GM23248 (cell line): ENCODE data around the gene LPAR1. TPM values are rescaled to one million over a fixed set of nuclear protein-coding genes. Genes with fewer than 3 reads are reported as not detected.

Experiments used
- DNase-seq: peaks from one replicate; pipeline ENCODE4 v3.0.0-alpha.2; 2015
- H2AFZ ChIP-seq: fragments of 200-600 bp; sonication (generic); 2 replicates; pipeline ENCODE4 v1.6.1; 2016; ENCODE audit warnings: antibody characterized with exemption
- H3F3A ChIP-seq: fragments of 200-600 bp; sonication (generic); 2 replicates; pipeline ENCODE4 v1.6.1; 2016; ENCODE audit warnings: mild to moderate bottlenecking, antibody characterized with exemption, mixed run types; ENCODE audit not compliant: insufficient read depth
- H3K27ac ChIP-seq: fragments of 200-600 bp; sonication (generic); 2 replicates; pipeline ENCODE4 v1.5.1; 2016; ENCODE audit warnings: mild to moderate bottlenecking
- H3K27me3 ChIP-seq: fragments of 200-600 bp; sonication (generic); replicated peaks from 2 replicates; pipeline ENCODE4 v1.6.1; 2016; ENCODE audit warnings: mild to moderate bottlenecking; ENCODE audit not compliant: insufficient read depth
- H3K36me3 ChIP-seq: fragments of 200-600 bp; sonication (generic); 2 replicates; pipeline ENCODE4 v1.6.1; 2016; ENCODE audit warnings: low read depth, mild to moderate bottlenecking
- H3K4me1 ChIP-seq: fragments of 200-600 bp; sonication (generic); 2 replicates; pipeline ENCODE4 v1.6.1; 2016; ENCODE audit warnings: mild to moderate bottlenecking; ENCODE audit not compliant: insufficient read depth
- H3K4me2 ChIP-seq: fragments of 200-600 bp; sonication (generic); one replicate; pipeline ENCODE4 v1.6.1; 2016; ENCODE audit warnings: mild to moderate bottlenecking; ENCODE audit not compliant: unreplicated experiment
- H3K4me3 ChIP-seq: fragments of 200-600 bp; sonication (generic); 2 replicates; pipeline ENCODE4 v1.5.1; 2016; ENCODE audit warnings: mild to moderate bottlenecking
- H3K79me2 ChIP-seq: fragments of 200-600 bp; sonication (generic); 2 replicates; pipeline ENCODE4 v1.6.1; 2016; ENCODE audit warnings: mild to moderate bottlenecking; ENCODE audit not compliant: insufficient read depth
- H3K9ac ChIP-seq: fragments of 200-600 bp; sonication (generic); 2 replicates; pipeline ENCODE4 v1.6.1; 2016; ENCODE audit warnings: mild to moderate bottlenecking
- H3K9me2 ChIP-seq: fragments of 200-600 bp; sonication (generic); 2 replicates; pipeline ENCODE4 v1.6.1; 2016; ENCODE audit warnings: mixed run types, mild to moderate bottlenecking, moderate library complexity; ENCODE audit not compliant: insufficient read depth
- H3K9me3 ChIP-seq: fragments of 200-600 bp; sonication (generic); one replicate; pipeline ENCODE4 v1.6.1; 2017; ENCODE audit warnings: low read depth
- H4K20me1 ChIP-seq: fragments of 200-600 bp; sonication (generic); 2 replicates; pipeline ENCODE4 v1.6.0; 2016; ENCODE audit not compliant: insufficient read depth
- EZH2 ChIP-seq: fragments of 200-600 bp; sonication (generic); IDR thresholded peaks from 2 replicates; pipeline ENCODE4 v1.6.1; 2018; ENCODE audit warnings: antibody characterized with exemption, mild to moderate bottlenecking; ENCODE audit not compliant: insufficient read depth, poor library complexity, severe bottlenecking
- EZH2phosphoT487 ChIP-seq: fragments of 200-600 bp; sonication (generic); IDR thresholded peaks from 2 replicates; pipeline ENCODE4 v1.6.1; 2018; ENCODE audit warnings: antibody characterized with exemption, moderate library complexity, mild to moderate bottlenecking, low read depth; ENCODE audit not compliant: insufficient read depth
- WGBS, 2 experiments: methylation state at CpG; one replicate each; pipeline ENCODE4 v1.1.6; 2015 to 2017; ENCODE audit warnings: low lambda C conversion rate in 2 of 2, low coverage in 1 of 2; ENCODE audit errors: missing lambda C conversion rate in 2 of 2; 5-methylcytosine and 5-hydroxymethylcytosine counted together
- in situ Hi-C: fragments of 300-500 bp; cut with MboI; formaldehyde crosslinking; loops from 2 replicates; pipeline ENCODE4 v1.15.0; 2020
- polyA plus RNA-seq: library from polyadenylated mRNA; unstranded; fragments of >200 nt; fragmentation: Nextera tagmentation; extraction: Ambion mirVana; gene quantifications from 2 replicates; pipeline ENCODE4 v1.2.1, GENCODE V29; 2016
- total RNA-seq: library from RNA; depleted of rRNA; stranded (reverse); fragments of >200 nt; shearing (Covaris generic); gene quantifications from 2 replicates; pipeline ENCODE4 v1.2.3, GENCODE V29; 2014

LPAR1 gene
- total and polyA plus RNA-seq, 2 experiments from 2014 or later: 40.1 to 90.8 TPM

GRCh38 chr9:110984890-110985437 is 53.3 kb downstream of the LPAR1 start:
- H3K27ac ChIP-seq: no peak overlapping the region
- peaks cover 18% of the 10 kb centered on the region for H3K4me1 ChIP-seq
- H3K27me3 ChIP-seq: no peaks in the 10 kb centered on the region
- no peak overlapping the region for H3K9ac ChIP-seq
- H3K79me2 ChIP-seq: peaks cover 100% of the 10 kb centered on the region
- DNase-seq: no peak
- peaks cover 24% of the 10 kb centered on the region for H3F3A ChIP-seq
- H3K36me3 ChIP-seq: no peaks in the 10 kb centered on the region
- no peak for TF ChIP-seq EZH2
- no peak for TF ChIP-seq EZH2phosphoT487
- H2AFZ ChIP-seq: no peak overlapping the region
- H3K4me2 ChIP-seq: no peak overlapping the region
- H3K4me3 ChIP-seq: no peak overlapping the region
- 0 out of 2 replicates have a peak, but pooled peaks cover 3% of the 10 kb centered on the region for H4K20me1 ChIP-seq
- H3K9me2 ChIP-seq: no peaks in the 10 kb centered on the region
- 94% methylated on average over 2 of the region's 2 CpGs for WGBS, 2 experiments
- in situ Hi-C loops: no loop called here
- H3K9me3 ChIP-seq: no peaks in the 10 kb centered on the region

- Histone ChIP-seq H3K9me2 (no peaks in the 10 kb centered on the region), H3K4me3 (no peak overlapping the region), H3K9ac (no peak overlapping the region), H3F3A (peaks cover 30% of the 10 kb centered on the region), H2AFZ (no peak overlapping the region), H3K9me3 (no peaks in the 10 kb centered on the region), H3K27ac (no peak overlapping the region), H3K27me3 (no peaks in the 10 kb centered on the region), H3K79me2 (peaks cover 99% of the 10 kb centered on the region), H3K4me1 (peaks cover 43% of the 10 kb centered on the region), H4K20me1 (peaks cover 10% of the 10 kb centered on the region; the same call in 1 of the 2 replicates), H3K36me3 (no peaks in the 10 kb centered on the region), H3K4me2 (no peak overlapping the region)
- in situ Hi-C loops: no loop called here
- no peak for DNase-seq
- WGBS, 2 experiments: 88 to 89% methylated on average over 3 of the region's 3 CpGs
- TF ChIP-seq EZH2 (no peak), EZH2phosphoT487 (no peak)
These were observed 58.0 kb downstream of the LPAR1 start for GRCh38 chr9:110980261-110980660.

GRCh38 chr9:110979636-110980035 is 58.6 kb downstream of the LPAR1 start:
- DNase-seq: no peak

GRCh38 chr9:110978516-110978915 is 59.8 kb downstream of the LPAR1 start:
- DNase-seq: no peak
- Histone ChIP-seq H3F3A (peaks cover 27% of the 10 kb centered on the region; the same call in 1 of the 2 replicates), H3K4me1 (peaks cover 56% of the 10 kb centered on the region), H3K4me2 (no peak overlapping the region), H3K9me3 (no peaks in the 10 kb centered on the region), H3K9me2 (no peaks in the 10 kb centered on the region), H3K4me3 (no peak overlapping the region), H3K36me3 (no peaks in the 10 kb centered on the region), H3K79me2 (peaks cover 99% of the 10 kb centered on the region), H3K9ac (no peak overlapping the region), H3K27ac (no peak overlapping the region), H2AFZ (no peak overlapping the region), H4K20me1 (peaks cover 10% of the 10 kb centered on the region; the same call in 1 of the 2 replicates), H3K27me3 (no peaks in the 10 kb centered on the region)
- in situ Hi-C loops: no loop called here
- no peak for TF ChIP-seq EZH2phosphoT487
- no peak for TF ChIP-seq EZH2
- 77 to 81% methylated on average over 3 of the region's 3 CpGs for WGBS, 2 experiments

More at GRCh38 chr9:110979636-110980035, 58.6 kb downstream of the LPAR1 start:
- no peak overlapping the region for H3K4me2 ChIP-seq
- no peak overlapping the region for H3K27ac ChIP-seq
- H3K9me3 ChIP-seq: no peaks in the 10 kb centered on the region
- H3K9ac ChIP-seq: no peak overlapping the region
- H3F3A ChIP-seq: peaks cover 31% of the 10 kb centered on the region
- no peaks in the 10 kb centered on the region for H3K27me3 ChIP-seq
- no peak for TF ChIP-seq EZH2phosphoT487
- TF ChIP-seq EZH2: no peak
- in situ Hi-C loops: no loop called here
- H3K4me3 ChIP-seq: no peak overlapping the region
- H3K36me3 ChIP-seq: no peaks in the 10 kb centered on the region
- H4K20me1 ChIP-seq: peaks cover 10% of the 10 kb centered on the region; the same call in 1 of the 2 replicates
- peaks cover 49% of the 10 kb centered on the region for H3K4me1 ChIP-seq
- no peak overlapping the region for H2AFZ ChIP-seq
- no peaks in the 10 kb centered on the region for H3K9me2 ChIP-seq
- H3K79me2 ChIP-seq: peaks cover 99% of the 10 kb centered on the region

GRCh38 chr9:110977259-110977709 is 61.0 kb downstream of the LPAR1 start:
- in situ Hi-C loops: no loop called here
- Histone ChIP-seq H3K36me3 (no peaks in the 10 kb centered on the region), H3K27me3 (no peaks in the 10 kb centered on the region), H4K20me1 (peaks cover 10% of the 10 kb centered on the region; the same call in 1 of the 2 replicates), H3F3A (peaks cover 27% of the 10 kb centered on the region; the same call in 1 of the 2 replicates), H3K9ac (no peak overlapping the region), H3K27ac (no peak overlapping the region), H3K4me1 (peaks cover 56% of the 10 kb centered on the region), H2AFZ (no peak overlapping the region), H3K9me2 (no peaks in the 10 kb centered on the region), H3K79me2 (peaks cover 99% of the 10 kb centered on the region), H3K9me3 (no peaks in the 10 kb centered on the region), H3K4me3 (no peak overlapping the region), H3K4me2 (peak overlapping the region; percentile 17)
- no peak for TF ChIP-seq EZH2phosphoT487
- no peak for TF ChIP-seq EZH2
- DNase-seq: peak; percentile 69
- WGBS, 2 experiments: 5 to 9% methylated on average over 3 of the region's 3 CpGs
